ENCODE data around the gene BANF1.

Gene BANF1

DNA sequence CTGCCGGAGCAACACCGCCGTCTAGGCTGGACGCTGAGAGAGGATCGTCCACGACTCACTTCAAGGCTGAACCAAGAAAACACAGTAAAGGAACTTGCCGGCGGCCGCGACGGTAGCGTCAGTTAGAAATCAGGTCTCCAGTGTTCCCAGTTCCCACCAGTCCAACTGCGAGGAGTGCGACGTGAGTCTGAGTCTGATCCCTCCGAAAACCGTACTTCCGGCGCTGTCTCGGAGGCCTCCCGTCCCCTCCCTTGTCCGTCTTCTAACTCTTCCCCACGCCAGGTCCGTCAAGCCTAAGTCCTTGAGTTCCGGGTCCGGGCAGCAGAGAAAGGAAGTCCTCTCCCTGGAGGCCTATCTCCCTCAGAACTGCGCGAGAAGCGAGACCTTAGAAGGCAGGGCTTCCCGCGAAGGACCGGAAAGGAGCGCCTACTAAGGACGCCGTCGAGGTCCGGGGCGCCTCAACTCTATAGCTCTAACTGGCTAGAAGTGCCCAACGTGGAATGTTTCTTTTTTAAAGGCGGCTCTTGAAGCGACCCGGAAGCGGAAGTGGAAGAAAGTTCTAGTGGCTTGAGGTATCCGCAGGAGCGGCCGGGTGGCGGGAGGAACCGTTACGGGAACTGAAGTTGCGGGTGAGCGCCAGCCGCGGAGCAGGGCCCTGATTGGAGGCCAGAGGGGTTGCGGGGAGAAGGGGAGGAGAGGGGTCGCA, at the start of gene BANF1, which contains the start of gene EIF1AD:
Gene BANF1 (plus strand): TSS at position 562 of the 706 bp plus-strand sequence. CDS start 748 bp downstream, outside the sequence.
Gene EIF1AD (minus strand): TSS at position 216 of the 706 bp plus-strand sequence. CDS start 1,768 bp downstream, outside the sequence.
- H3K36me3 ChIP-seq (ENCODE audit: control insufficient read depth, insufficient read depth, low read length) = peaks cover 31% of the 10 kb centered on the region
- peak within 1 kb of the TSS; percentile 96 for H3K4me3 ChIP-seq (replicated peaks; ENCODE audit: low read depth, low read length)
- DNase-seq (ENCODE audit: extremely low read depth, insufficient read length) = peak; percentile 94
- TF ChIP-seq CTCF (IDR thresholded peaks at IDR 0.05; ENCODE audit: insufficient read depth, low read length, poor library complexity, severe bottlenecking) = no peak
- no peaks in the 10 kb centered on the region for H3K27me3 ChIP-seq (replicated peaks; ENCODE audit: control insufficient read depth, insufficient read depth, low read length)

DNA sequence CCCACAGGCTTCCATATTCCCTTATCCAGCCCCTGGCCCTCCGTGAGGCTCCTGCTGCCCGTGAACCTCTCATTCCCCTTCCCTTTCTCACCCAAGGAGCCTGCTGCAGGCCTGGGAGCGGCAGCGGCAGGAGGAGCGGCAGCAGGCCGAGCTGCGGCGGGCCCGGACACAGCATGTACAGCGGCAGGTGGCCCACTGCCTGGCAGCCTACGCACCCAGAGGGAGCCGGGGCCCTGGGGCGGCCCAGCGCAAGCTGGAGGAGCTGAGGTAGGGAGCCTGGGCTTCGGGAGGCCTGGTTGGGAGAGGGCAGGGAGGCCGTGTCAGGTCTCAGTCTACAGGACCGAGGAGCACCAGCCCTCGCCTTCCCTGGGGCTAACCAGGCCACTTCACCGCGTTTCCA, 48.8 kb upstream of the BANF1 start:
- H3K36me3 ChIP-seq (ENCODE audit: control insufficient read depth, insufficient read depth, low read length) = no peaks in the 10 kb centered on the region
- no peak overlapping the region for H3K4me3 ChIP-seq (replicated peaks; ENCODE audit: low read depth, low read length)
- no peaks in the 10 kb centered on the region for H3K27me3 ChIP-seq (replicated peaks; ENCODE audit: control insufficient read depth, insufficient read depth, low read length)
- TF ChIP-seq CTCF (IDR thresholded peaks at IDR 0.05; ENCODE audit: insufficient read depth, low read length, poor library complexity, severe bottlenecking) = no peak
- DNase-seq (ENCODE audit: extremely low read depth, insufficient read length) = no peak

DNA sequence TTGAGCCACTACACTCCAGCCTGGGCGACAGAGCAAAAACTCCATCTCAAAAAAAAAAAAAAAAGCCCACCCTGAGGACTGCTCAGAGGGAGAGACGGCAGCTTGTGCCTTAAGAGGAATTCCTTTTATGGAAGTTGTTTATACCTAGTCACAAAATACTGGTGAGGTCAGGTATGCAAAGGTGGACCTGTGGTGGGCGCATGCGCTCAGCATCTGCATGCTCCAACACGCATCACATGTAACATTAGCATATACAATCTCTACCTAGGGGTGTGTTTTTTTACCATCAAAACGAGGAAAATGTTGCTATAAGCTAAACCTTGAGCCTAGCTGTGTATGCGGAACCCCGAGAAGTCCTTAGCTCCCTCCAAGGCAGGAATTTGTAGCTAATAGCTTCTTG, 47.5 kb upstream of the BANF1 start:
- TF ChIP-seq CTCF (IDR thresholded peaks at IDR 0.05; ENCODE audit: insufficient read depth, low read length, poor library complexity, severe bottlenecking) = no peak
- no peak for DNase-seq (ENCODE audit: extremely low read depth, insufficient read length)

DNA sequence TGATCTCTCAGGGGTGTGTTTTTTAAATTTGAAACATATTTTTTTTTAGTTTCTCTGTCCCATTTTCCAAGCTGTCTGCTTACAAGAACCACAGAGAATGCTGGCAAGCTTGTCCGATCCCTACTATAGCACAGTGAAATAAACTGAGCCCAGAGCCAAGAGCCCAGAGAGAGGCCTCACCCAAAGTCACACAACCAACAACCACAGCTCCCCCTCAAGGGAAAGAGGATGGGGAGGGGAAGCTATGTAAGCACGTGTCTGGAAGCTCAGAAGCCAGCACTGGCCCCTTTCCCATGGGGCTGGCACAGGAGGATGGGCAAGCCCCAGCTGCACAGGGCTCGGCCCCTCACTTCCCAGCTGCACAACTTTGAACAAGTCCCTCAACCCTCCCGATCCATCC, 44.0 kb upstream of the BANF1 start:
- no peak overlapping the region for H3K4me3 ChIP-seq (replicated peaks; ENCODE audit: low read depth, low read length)
- no peaks in the 10 kb centered on the region for H3K27me3 ChIP-seq (replicated peaks; ENCODE audit: control insufficient read depth, insufficient read depth, low read length)
- DNase-seq (ENCODE audit: extremely low read depth, insufficient read length) = no peak
- no peaks in the 10 kb centered on the region for H3K36me3 ChIP-seq (ENCODE audit: control insufficient read depth, insufficient read depth, low read length)
- no peak for TF ChIP-seq CTCF (IDR thresholded peaks at IDR 0.05; ENCODE audit: insufficient read depth, low read length, poor library complexity, severe bottlenecking)

More for the DNA sequence above, 47.5 kb upstream of the BANF1 start:
- no peaks in the 10 kb centered on the region for H3K27me3 ChIP-seq (replicated peaks; ENCODE audit: control insufficient read depth, insufficient read depth, low read length)
- no peaks in the 10 kb centered on the region for H3K36me3 ChIP-seq (ENCODE audit: control insufficient read depth, insufficient read depth, low read length)
- no peak overlapping the region for H3K4me3 ChIP-seq (replicated peaks; ENCODE audit: low read depth, low read length)

- DNase-seq (ENCODE audit: extremely low read depth, insufficient read length) = no peak
- H3K36me3 ChIP-seq (ENCODE audit: control insufficient read depth, insufficient read depth, low read length) = peaks cover 2% of the 10 kb centered on the region; the same call in 1 of the 2 replicates
- H3K4me3 ChIP-seq (replicated peaks; ENCODE audit: low read depth, low read length) = no peak overlapping the region
- H3K27me3 ChIP-seq (replicated peaks; ENCODE audit: control insufficient read depth, insufficient read depth, low read length) = no peaks in the 10 kb centered on the region
- no peak for TF ChIP-seq CTCF (IDR thresholded peaks at IDR 0.05; ENCODE audit: insufficient read depth, low read length, poor library complexity, severe bottlenecking)
Measured at GRCh38 chr11:65958774-65959420, 43.4 kb upstream of the BANF1 start.
